WTC11 (cell line): ENCODE results near the gene FAM124A. TPM values are rescaled to one million over a fixed set of nuclear protein-coding genes. Genes with fewer than 3 reads are reported as not detected.
A peak's percentile ranks its signal among the peaks of the same experiment; 100 is the strongest.

Source experiments
- ATAC-seq: fragments of 200-7000 bp; cut with Tn5 transposase; 2 replicates; pipeline ENCODE4 v1.10.0; 2021; ENCODE audit warnings: mild to moderate bottlenecking, moderate library complexity
- CTCF ChIA-PET: fragments of 300-600 bp; sonication (Branson Sonifier 250); formaldehyde crosslinking; loops from one replicate; lab custom pipeline; 2021; ENCODE audit warnings: antibody characterized with exemption; lab: Charles Lee
- POLR2A ChIA-PET: fragments of 350-600 bp; sonication (Branson Sonifier 250); formaldehyde crosslinking; loops from one replicate; lab custom pipeline; 2021; ENCODE audit warnings: antibody characterized with exemption; lab: Charles Lee
- DNase-seq: peaks from one replicate; pipeline ENCODE4 v3.0.0; 2021; ENCODE audit warnings: low spot score
- H3K27ac Mint-ChIP-seq: 2 replicates; pipeline ENCODE4 v1.8.0; 2021; ENCODE audit warnings: mixed read lengths
- H3K27me3 Mint-ChIP-seq: 2 replicates; pipeline ENCODE4 v1.8.0; 2021; ENCODE audit warnings: low read depth, mild to moderate bottlenecking, moderate library complexity, mixed read lengths
- H3K36me3 Mint-ChIP-seq: 2 replicates; pipeline ENCODE4 v1.8.0; 2021; ENCODE audit warnings: mixed read lengths
- H3K4me1 Mint-ChIP-seq: 2 replicates; pipeline ENCODE4 v1.8.0; 2022; ENCODE audit warnings: mixed read lengths
- H3K4me3 Mint-ChIP-seq: 2 replicates; pipeline ENCODE4 v1.8.0; 2021; ENCODE audit warnings: mild to moderate bottlenecking, moderate library complexity, mixed read lengths
- H3K9me3 Mint-ChIP-seq: 2 replicates; pipeline ENCODE4 v1.8.0; 2021; ENCODE audit warnings: mixed read lengths
- ATF2 ChIP-seq: sonication (generic); formaldehyde crosslinking; IDR thresholded peaks from 2 replicates; pipeline ENCODE4 v1.8.1; 2022; ENCODE audit warnings: low read depth, missing genetic modification reagents, borderline replicate concordance
- CTCF ChIP-seq: fragments of 200-600 bp; IDR thresholded peaks from 2 replicates; pipeline ENCODE4 v1.8.0; 2022; ENCODE audit warnings: antibody characterized with exemption
- E2F1 ChIP-seq: sonication (generic); formaldehyde crosslinking; IDR thresholded peaks from 2 replicates; pipeline ENCODE4 v1.8.0; 2022; ENCODE audit warnings: mild to moderate bottlenecking, missing genetic modification reagents
- FOXJ3 ChIP-seq: sonication (generic); formaldehyde crosslinking; IDR thresholded peaks from 2 replicates; pipeline ENCODE4 v1.9.0; 2021; ENCODE audit warnings: missing genetic modification reagents, mild to moderate bottlenecking, borderline replicate concordance
- GTF2I ChIP-seq: fragments of 250-450 bp; sonication (Bioruptor Pico); conservative IDR thresholded peaks from 2 replicates; pipeline ENCODE4 v1.4.0; 2021; ENCODE audit warnings: mild to moderate bottlenecking
- KAT7 ChIP-seq: sonication (generic); formaldehyde crosslinking; IDR thresholded peaks from 2 replicates; pipeline ENCODE4 v1.8.1; 2023; ENCODE audit warnings: missing genetic modification reagents, mild to moderate bottlenecking, borderline replicate concordance
- MYBL2 ChIP-seq: sonication (generic); formaldehyde crosslinking; IDR thresholded peaks from 2 replicates; pipeline ENCODE4 v1.8.1; 2023; ENCODE audit warnings: mild to moderate bottlenecking, moderate library complexity, missing genetic modification reagents
- NR2C2 ChIP-seq: sonication (generic); formaldehyde crosslinking; IDR thresholded peaks from 2 replicates; pipeline ENCODE4 v1.8.0; 2022; ENCODE audit warnings: mild to moderate bottlenecking, missing genetic modification reagents
- NR3C1 ChIP-seq: sonication (generic); formaldehyde crosslinking; conservative IDR thresholded peaks from 2 replicates; pipeline ENCODE4 v1.8.1; 2023; ENCODE audit warnings: low read depth, mild to moderate bottlenecking, missing genetic modification reagents
- PRDM15 ChIP-seq: sonication (generic); formaldehyde crosslinking; IDR thresholded peaks from 2 replicates; pipeline ENCODE4 v1.8.0; 2022; ENCODE audit warnings: missing genetic modification reagents
- ZMAT4 ChIP-seq: fragments of 250-450 bp; sonication (Bioruptor Pico); IDR thresholded peaks from 2 replicates; pipeline ENCODE4 v1.9.0; 2021; ENCODE audit warnings: mild to moderate bottlenecking
- ZNF138 ChIP-seq: sonication (generic); formaldehyde crosslinking; conservative IDR thresholded peaks from 2 replicates; pipeline ENCODE4 v1.8.1; 2022; ENCODE audit warnings: mild to moderate bottlenecking, moderate library complexity, missing genetic modification reagents
- ZNF281 ChIP-seq: sonication (generic); formaldehyde crosslinking; IDR thresholded peaks from 2 replicates; pipeline ENCODE4 v1.8.0; 2023; ENCODE audit warnings: mild to moderate bottlenecking, missing genetic modification reagents
- ZNF532 ChIP-seq: fragments of 250-450 bp; sonication (Bioruptor Pico); IDR thresholded peaks from 2 replicates; pipeline ENCODE4 v1.9.0; 2021; ENCODE audit warnings: mild to moderate bottlenecking, borderline replicate concordance
- total RNA-seq: library from RNA; stranded (reverse); gene quantifications from 3 replicates; pipeline ENCODE4 v1.2.3, GENCODE V29; 2021

The FAM124A gene
- total RNA-seq, 1 experiment from 2014 or later, result 45.8 TPM

- TF ChIP-seq KAT7 (CRISPR knock-in tag), result no peak
- TF ChIP-seq FOXJ3 (CRISPR knock-in tag), result no peak
- no peak for TF ChIP-seq E2F1
- TF ChIP-seq NR3C1 (CRISPR knock-in tag), result no peak
- TF ChIP-seq CTCF, result no peak
- no peak for TF ChIP-seq PRDM15 (CRISPR knock-in tag)
These were observed 101.8 kb downstream of the FAM124A start (continued) for GRCh38 chr13:51323824-51324511.

- ATAC-seq (peak; percentile 40), DNase-seq (peak; percentile 62)
- TF ChIP-seq ZMAT4 (CRISPR knock-in tag) (no peak), NR2C2 (CRISPR knock-in tag) (no peak), ATF2 (CRISPR knock-in tag) (no peak), MYBL2 (CRISPR knock-in tag) (no peak)
- H3K4me1 Mint-ChIP-seq, result peaks cover 48% of the 10 kb centered on the region
- peaks cover 6% of the 10 kb centered on the region; the same call in 1 of the 2 replicates for H3K27me3 Mint-ChIP-seq
- POLR2A ChIA-PET, result no interaction called here
- no peak overlapping the region for H3K4me3 Mint-ChIP-seq
- no peak overlapping the region for H3K27ac Mint-ChIP-seq
- no peaks in the 10 kb centered on the region for H3K9me3 Mint-ChIP-seq
- CTCF ChIA-PET, result interaction anchor here (1.0 to 1.9 kb wide), 6 partner anchors 22 to 473 kb away, joined by 3 to 10 read pairs (median 4); no protein-coding TSS in a partner anchor
- H3K36me3 Mint-ChIP-seq, result no peaks in the 10 kb centered on the region
These were observed 102.7 kb downstream of the FAM124A start for GRCh38 chr13:51324714-51325420.

GRCh38 chr13:51325837-51326236, 103.6 kb downstream of the FAM124A start:
- Mint-ChIP-seq H3K27ac (no peak overlapping the region), H3K4me1 (peaks cover 47% of the 10 kb centered on the region), H3K27me3 (peaks cover 4% of the 10 kb centered on the region; the same call in 1 of the 2 replicates), H3K36me3 (no peaks in the 10 kb centered on the region), H3K9me3 (no peaks in the 10 kb centered on the region), H3K4me3 (no peak overlapping the region)
- POLR2A ChIA-PET, result no interaction called here
- CTCF ChIA-PET, result interaction anchor here (1.3 to 1.9 kb wide), 2 partner anchors 39 to 105 kb away, joined by 4 to 10 read pairs; no protein-coding TSS in a partner anchor
- ATAC-seq, result no peak
- DNase-seq, result no peak
- TF ChIP-seq NR2C2 (CRISPR knock-in tag), result no peak
- TF ChIP-seq ZNF281, result no peak
- TF ChIP-seq ZNF532 (CRISPR knock-in tag), result no peak
- no peak for TF ChIP-seq ZNF138 (CRISPR knock-in tag)
- no peak for TF ChIP-seq GTF2I (CRISPR knock-in tag)
